Mononuclear cell (primary cell): ENCODE measurements around the gene SDK1. TPM values are rescaled to one million over a fixed set of nuclear protein-coding genes. Genes with fewer than 3 reads are reported as not detected.

Source experiments
- H3K27me3 ChIP-seq: 2 replicates; pipeline ENCODE4 v1.6.0; 2011; ENCODE audit warnings: low read length, control low read depth; ENCODE audit not compliant: insufficient read depth
- H3K4me1 ChIP-seq: 2 replicates; pipeline ENCODE4 v1.5.1; 2011; ENCODE audit warnings: mild to moderate bottlenecking, low read length, control low read depth; ENCODE audit not compliant: insufficient read depth
- H3K4me3 ChIP-seq: 2 replicates; pipeline ENCODE4 v1.5.1; 2011; ENCODE audit warnings: mild to moderate bottlenecking, low read length, moderate library complexity
- H3K9me3 ChIP-seq: 2 replicates; pipeline ENCODE4 v1.5.1; 2011; ENCODE audit warnings: low read depth, mild to moderate bottlenecking, control low read depth, low read length
- total RNA-seq: library from RNA; depleted of rRNA; stranded (reverse); fragments of >200 nt; gene quantifications from one replicate; pipeline ENCODE4 v1.2.3, GENCODE V29; 2012

SDK1 gene
- total RNA-seq, 1 donor = 0.31 TPM

DNA sequence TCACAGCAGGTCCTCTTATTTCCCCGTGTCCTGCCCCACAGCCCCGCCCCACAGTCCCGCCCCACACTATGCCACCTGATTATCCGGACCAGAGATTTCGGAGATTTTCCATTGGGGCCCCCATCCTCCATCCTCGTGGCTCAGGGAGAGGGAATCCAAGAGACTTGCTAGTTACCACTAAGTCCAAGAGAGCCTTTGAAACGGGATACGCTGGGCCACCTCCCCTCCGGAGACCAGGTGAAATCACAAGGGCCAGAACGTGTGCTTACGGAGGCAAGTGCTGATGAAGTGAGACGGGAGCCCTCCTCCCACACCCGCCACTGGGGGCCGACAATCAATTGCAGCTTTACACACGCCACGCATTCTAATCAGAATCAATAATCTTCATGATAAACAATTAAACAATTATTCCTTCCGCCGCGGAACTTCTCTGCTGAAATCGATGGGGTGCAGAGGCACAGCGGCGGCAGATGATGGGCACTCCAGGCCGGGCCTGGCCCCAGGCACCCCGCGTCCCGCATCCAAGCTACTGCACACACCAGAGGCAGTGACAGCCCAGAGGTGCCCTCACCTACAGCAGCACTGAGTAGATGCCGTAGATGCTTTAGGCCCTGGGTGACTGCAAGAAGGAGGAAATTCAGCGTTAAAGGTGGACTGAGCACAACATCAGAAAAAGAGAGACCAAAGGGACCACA is 847.0 kb downstream of the SDK1 start:
- Histone ChIP-seq H3K4me3 (no peak overlapping the region), H3K27me3 (no peaks in the 10 kb centered on the region)

GRCh38 chr7:4149236-4149635 is 848.2 kb downstream of the SDK1 start:
- no peaks in the 10 kb centered on the region for H3K9me3 ChIP-seq
- no peak overlapping the region for H3K4me3 ChIP-seq
- no peaks in the 10 kb centered on the region for H3K4me1 ChIP-seq
- no peaks in the 10 kb centered on the region for H3K27me3 ChIP-seq

More for the DNA sequence above, 847.0 kb downstream of the SDK1 start:
- no peaks in the 10 kb centered on the region for H3K9me3 ChIP-seq
- no peaks in the 10 kb centered on the region for H3K4me1 ChIP-seq

- Histone ChIP-seq H3K9me3 (no peaks in the 10 kb centered on the region), H3K4me3 (no peak overlapping the region), H3K27me3 (no peaks in the 10 kb centered on the region), H3K4me1 (no peaks in the 10 kb centered on the region)
These were observed 848.6 kb downstream of the SDK1 start for GRCh38 chr7:4149645-4150044.

GRCh38 chr7:4150731-4151130 is 849.7 kb downstream of the SDK1 start:
- Histone ChIP-seq H3K9me3 (no peaks in the 10 kb centered on the region), H3K4me1 (no peaks in the 10 kb centered on the region), H3K4me3 (no peak overlapping the region), H3K27me3 (no peaks in the 10 kb centered on the region)

- H3K27me3 ChIP-seq = no peaks in the 10 kb centered on the region
- no peak overlapping the region for H3K4me3 ChIP-seq
These were observed 850.5 kb downstream of the SDK1 start for GRCh38 chr7:4151524-4151923.

DNA sequence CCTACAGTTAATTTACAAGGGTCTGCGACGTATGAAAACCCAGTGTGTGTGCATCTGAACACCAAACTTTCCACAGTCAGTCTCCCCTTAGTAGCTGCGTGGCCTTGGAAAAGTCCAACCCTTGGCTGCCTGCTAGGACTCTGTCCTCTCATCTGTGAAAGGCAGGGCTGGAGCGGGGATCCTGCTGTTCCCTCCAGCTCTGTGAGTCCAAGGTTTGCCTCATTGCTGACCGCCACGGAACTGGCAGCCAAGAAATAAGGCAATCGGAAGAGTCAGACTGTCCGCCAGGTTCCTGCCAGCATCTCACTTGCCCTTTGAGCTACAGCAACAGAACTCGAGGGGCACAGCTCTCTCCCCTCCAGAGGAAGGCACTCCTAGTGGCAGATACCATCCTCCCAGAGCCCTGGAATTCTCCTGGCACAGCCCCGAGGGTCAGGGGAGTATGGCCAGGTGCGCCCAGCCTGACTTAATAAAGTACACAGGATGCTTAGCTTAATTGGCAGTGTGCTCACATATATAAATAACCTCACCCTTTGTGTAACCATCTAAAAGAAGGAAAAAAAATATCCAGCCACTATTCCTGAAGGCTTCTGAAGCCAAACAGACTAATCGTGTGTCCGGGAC is 851.0 kb downstream of the SDK1 start:
- no peak overlapping the region for H3K4me3 ChIP-seq

More at GRCh38 chr7:4151524-4151923, 850.5 kb downstream of the SDK1 start:
- no peaks in the 10 kb centered on the region for H3K9me3 ChIP-seq
- no peaks in the 10 kb centered on the region for H3K4me1 ChIP-seq

GRCh38 chr7:4154882-4155535 is 854.0 kb downstream of the SDK1 start:
- Histone ChIP-seq H3K4me3 (no peak overlapping the region), H3K9me3 (no peaks in the 10 kb centered on the region), H3K4me1 (no peaks in the 10 kb centered on the region), H3K27me3 (no peaks in the 10 kb centered on the region)

More for the DNA sequence above, 851.0 kb downstream of the SDK1 start:
- H3K4me1 ChIP-seq = no peaks in the 10 kb centered on the region
- H3K9me3 ChIP-seq = no peaks in the 10 kb centered on the region
- H3K27me3 ChIP-seq = no peaks in the 10 kb centered on the region

- H3K27me3 ChIP-seq = no peaks in the 10 kb centered on the region
These were observed 855.1 kb downstream of the SDK1 start for GRCh38 chr7:4156190-4156589.

DNA sequence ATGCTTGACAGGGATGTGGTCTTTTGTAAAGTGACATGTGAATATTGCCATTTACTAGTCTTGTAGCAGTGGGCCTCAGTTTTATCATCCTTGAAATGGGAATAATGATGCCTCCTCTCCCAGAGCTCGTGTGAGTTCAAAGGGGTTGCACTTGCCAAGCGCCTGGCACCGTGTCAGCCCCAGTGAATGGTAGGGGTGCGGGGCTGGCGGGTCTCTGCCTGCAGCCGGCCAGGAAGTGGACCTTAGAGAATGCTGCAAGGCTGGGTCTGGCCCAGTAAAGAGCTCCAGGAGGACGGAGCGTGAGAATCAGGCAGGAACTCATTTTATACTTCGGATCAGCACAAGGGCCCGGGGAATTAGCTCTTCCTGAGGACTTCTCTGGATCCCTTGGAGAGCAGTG is 856.6 kb downstream of the SDK1 start:
- Histone ChIP-seq H3K4me3 (no peak overlapping the region), H3K4me1 (no peaks in the 10 kb centered on the region)

More at GRCh38 chr7:4156190-4156589, 855.1 kb downstream of the SDK1 start:
- H3K9me3 ChIP-seq = no peaks in the 10 kb centered on the region
- no peak overlapping the region for H3K4me3 ChIP-seq
- H3K4me1 ChIP-seq = no peaks in the 10 kb centered on the region

GRCh38 chr7:4158441-4159153 is 857.5 kb downstream of the SDK1 start:
- no peak overlapping the region for H3K4me3 ChIP-seq
- H3K4me1 ChIP-seq = no peaks in the 10 kb centered on the region
- no peaks in the 10 kb centered on the region for H3K27me3 ChIP-seq
- H3K9me3 ChIP-seq = no peaks in the 10 kb centered on the region

More for the DNA sequence above, 856.6 kb downstream of the SDK1 start:
- Histone ChIP-seq H3K27me3 (no peaks in the 10 kb centered on the region), H3K9me3 (no peaks in the 10 kb centered on the region)

GRCh38 chr7:4159154-4159501 is 858.1 kb downstream of the SDK1 start:
- H3K4me3 ChIP-seq = no peak overlapping the region
- H3K27me3 ChIP-seq = no peaks in the 10 kb centered on the region
- H3K4me1 ChIP-seq = no peaks in the 10 kb centered on the region
- H3K9me3 ChIP-seq = no peaks in the 10 kb centered on the region

GRCh38 chr7:4159761-4160554 is 858.9 kb downstream of the SDK1 start:
- Histone ChIP-seq H3K4me3 (no peak overlapping the region), H3K27me3 (no peaks in the 10 kb centered on the region), H3K9me3 (no peaks in the 10 kb centered on the region), H3K4me1 (no peaks in the 10 kb centered on the region)

DNA sequence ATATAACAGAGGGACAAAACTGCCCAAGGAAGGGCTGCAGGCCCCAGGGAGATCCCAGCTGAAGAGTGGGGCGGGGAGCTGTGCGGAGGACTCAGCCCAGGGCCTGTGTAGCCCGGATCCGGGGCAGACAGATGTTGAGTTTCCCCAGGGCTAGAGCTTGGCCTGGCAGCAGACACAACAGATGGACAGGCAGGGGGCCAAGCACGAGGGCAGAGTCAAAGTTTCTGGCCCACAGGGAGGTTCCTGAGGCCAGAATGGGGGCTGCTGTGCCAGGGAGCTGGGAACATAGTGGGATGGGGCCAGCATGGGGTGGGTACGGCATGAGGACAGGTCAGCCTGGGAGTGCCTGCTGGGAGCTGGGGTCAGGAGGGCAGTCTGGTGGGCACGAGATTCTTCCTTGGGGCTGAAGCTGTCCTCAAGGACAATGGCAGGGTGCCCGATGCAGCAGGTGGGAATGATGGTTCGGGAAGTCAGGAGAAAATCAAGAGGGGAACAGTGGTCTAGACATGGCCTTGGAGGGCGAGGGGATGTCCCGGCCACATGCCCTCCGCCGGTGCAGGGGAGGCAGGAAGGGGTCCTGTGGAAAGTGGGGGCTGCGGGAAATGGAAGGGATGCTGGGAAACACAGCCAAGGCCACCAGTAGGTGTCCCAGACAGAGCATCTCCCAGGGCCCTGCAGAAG is 862.0 kb downstream of the SDK1 start:
- H3K9me3 ChIP-seq = no peaks in the 10 kb centered on the region
- H3K4me1 ChIP-seq = no peaks in the 10 kb centered on the region
- H3K27me3 ChIP-seq = no peaks in the 10 kb centered on the region
- H3K4me3 ChIP-seq = no peak overlapping the region

GRCh38 chr7:4163565-4164203 is 862.6 kb downstream of the SDK1 start:
- no peak overlapping the region for H3K4me3 ChIP-seq
- no peaks in the 10 kb centered on the region for H3K4me1 ChIP-seq
- no peaks in the 10 kb centered on the region for H3K9me3 ChIP-seq
- no peaks in the 10 kb centered on the region for H3K27me3 ChIP-seq
